ENCODE measurements around the gene ITSN1.

The ITSN1 gene

GRCh38 chr21:33898586-33898985 lies 256.3 kb downstream of the ITSN1 start:
- ATAC-seq = no peak
- TF ChIP-seq CSRNP3 (CRISPR knock-in tag; IDR thresholded peaks at IDR 0.05) (no peak), ZNF8 (CRISPR knock-in tag; IDR thresholded peaks at IDR 0.05) (no peak), PPARA (CRISPR knock-in tag; IDR thresholded peaks at IDR 0.05; ENCODE audit: borderline replicate concordance) (no peak), ZC3H10 (CRISPR knock-in tag; IDR thresholded peaks at IDR 0.05) (no peak), ISL1 (CRISPR knock-in tag; IDR thresholded peaks at IDR 0.05) (no peak), OSR1 (CRISPR knock-in tag; IDR thresholded peaks at IDR 0.05) (no peak), ZFP3 (CRISPR knock-in tag; IDR thresholded peaks at IDR 0.05) (no peak), ZFP30 (CRISPR knock-in tag; IDR thresholded peaks at IDR 0.05) (no peak), SNAI2 (CRISPR knock-in tag; IDR thresholded peaks at IDR 0.05) (no peak), GLIS3 (CRISPR knock-in tag; IDR thresholded peaks at IDR 0.05) (no peak), TCF4 (CRISPR knock-in tag; IDR thresholded peaks at IDR 0.05; ENCODE audit: borderline replicate concordance) (no peak), ESRRG (CRISPR knock-in tag; IDR thresholded peaks at IDR 0.05) (no peak), RARB (CRISPR knock-in tag; IDR thresholded peaks at IDR 0.05) (no peak), ZNF565 (CRISPR knock-in tag; conservative IDR thresholded peaks at IDR 0.05; ENCODE audit: low read depth) (no peak), ARNTL (CRISPR knock-in tag; IDR thresholded peaks at IDR 0.05; ENCODE audit: borderline replicate concordance, low read depth) (no peak), ZNF70 (CRISPR knock-in tag; IDR thresholded peaks at IDR 0.05) (no peak)
- TF ChIP-seq, protein P1, sequence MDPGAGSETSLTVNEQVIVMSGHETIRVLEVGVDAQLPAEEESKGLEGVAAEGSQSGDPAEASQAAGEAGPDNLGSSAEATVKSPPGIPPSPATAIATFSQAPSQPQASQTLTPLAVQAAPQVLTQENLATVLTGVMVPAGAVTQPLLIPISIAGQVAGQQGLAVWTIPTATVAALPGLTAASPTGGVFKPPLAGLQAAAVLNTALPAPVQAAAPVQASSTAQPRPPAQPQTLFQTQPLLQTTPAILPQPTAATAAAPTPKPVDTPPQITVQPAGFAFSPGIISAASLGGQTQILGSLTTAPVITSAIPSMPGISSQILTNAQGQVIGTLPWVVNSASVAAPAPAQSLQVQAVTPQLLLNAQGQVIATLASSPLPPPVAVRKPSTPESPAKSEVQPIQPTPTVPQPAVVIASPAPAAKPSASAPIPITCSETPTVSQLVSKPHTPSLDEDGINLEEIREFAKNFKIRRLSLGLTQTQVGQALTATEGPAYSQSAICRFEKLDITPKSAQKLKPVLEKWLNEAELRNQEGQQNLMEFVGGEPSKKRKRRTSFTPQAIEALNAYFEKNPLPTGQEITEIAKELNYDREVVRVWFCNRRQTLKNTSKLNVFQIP (CRISPR knock-in tag; IDR thresholded peaks at IDR 0.05; ENCODE audit: borderline replicate concordance, low read depth) = no peak
- TF ChIP-seq, protein P2, sequence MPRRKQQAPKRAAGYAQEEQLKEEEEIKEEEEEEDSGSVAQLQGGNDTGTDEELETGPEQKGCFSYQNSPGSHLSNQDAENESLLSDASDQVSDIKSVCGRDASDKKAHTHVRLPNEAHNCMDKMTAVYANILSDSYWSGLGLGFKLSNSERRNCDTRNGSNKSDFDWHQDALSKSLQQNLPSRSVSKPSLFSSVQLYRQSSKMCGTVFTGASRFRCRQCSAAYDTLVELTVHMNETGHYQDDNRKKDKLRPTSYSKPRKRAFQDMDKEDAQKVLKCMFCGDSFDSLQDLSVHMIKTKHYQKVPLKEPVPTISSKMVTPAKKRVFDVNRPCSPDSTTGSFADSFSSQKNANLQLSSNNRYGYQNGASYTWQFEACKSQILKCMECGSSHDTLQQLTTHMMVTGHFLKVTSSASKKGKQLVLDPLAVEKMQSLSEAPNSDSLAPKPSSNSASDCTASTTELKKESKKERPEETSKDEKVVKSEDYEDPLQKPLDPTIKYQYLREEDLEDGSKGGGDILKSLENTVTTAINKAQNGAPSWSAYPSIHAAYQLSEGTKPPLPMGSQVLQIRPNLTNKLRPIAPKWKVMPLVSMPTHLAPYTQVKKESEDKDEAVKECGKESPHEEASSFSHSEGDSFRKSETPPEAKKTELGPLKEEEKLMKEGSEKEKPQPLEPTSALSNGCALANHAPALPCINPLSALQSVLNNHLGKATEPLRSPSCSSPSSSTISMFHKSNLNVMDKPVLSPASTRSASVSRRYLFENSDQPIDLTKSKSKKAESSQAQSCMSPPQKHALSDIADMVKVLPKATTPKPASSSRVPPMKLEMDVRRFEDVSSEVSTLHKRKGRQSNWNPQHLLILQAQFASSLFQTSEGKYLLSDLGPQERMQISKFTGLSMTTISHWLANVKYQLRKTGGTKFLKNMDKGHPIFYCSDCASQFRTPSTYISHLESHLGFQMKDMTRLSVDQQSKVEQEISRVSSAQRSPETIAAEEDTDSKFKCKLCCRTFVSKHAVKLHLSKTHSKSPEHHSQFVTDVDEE (CRISPR knock-in tag; IDR thresholded peaks at IDR 0.05) = no peak
- TF ChIP-seq, protein P3, sequence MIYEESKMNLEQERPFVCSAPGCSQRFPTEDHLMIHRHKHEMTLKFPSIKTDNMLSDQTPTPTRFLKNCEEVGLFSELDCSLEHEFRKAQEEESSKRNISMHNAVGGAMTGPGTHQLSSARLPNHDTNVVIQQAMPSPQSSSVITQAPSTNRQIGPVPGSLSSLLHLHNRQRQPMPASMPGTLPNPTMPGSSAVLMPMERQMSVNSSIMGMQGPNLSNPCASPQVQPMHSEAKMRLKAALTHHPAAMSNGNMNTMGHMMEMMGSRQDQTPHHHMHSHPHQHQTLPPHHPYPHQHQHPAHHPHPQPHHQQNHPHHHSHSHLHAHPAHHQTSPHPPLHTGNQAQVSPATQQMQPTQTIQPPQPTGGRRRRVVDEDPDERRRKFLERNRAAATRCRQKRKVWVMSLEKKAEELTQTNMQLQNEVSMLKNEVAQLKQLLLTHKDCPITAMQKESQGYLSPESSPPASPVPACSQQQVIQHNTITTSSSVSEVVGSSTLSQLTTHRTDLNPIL (CRISPR knock-in tag; IDR thresholded peaks at IDR 0.05; ENCODE audit: low read depth) = no peak
- TF ChIP-seq, protein P4, sequence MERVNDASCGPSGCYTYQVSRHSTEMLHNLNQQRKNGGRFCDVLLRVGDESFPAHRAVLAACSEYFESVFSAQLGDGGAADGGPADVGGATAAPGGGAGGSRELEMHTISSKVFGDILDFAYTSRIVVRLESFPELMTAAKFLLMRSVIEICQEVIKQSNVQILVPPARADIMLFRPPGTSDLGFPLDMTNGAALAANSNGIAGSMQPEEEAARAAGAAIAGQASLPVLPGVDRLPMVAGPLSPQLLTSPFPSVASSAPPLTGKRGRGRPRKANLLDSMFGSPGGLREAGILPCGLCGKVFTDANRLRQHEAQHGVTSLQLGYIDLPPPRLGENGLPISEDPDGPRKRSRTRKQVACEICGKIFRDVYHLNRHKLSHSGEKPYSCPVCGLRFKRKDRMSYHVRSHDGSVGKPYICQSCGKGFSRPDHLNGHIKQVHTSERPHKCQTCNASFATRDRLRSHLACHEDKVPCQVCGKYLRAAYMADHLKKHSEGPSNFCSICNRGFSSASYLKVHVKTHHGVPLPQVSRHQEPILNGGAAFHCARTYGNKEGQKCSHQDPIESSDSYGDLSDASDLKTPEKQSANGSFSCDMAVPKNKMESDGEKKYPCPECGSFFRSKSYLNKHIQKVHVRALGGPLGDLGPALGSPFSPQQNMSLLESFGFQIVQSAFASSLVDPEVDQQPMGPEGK (CRISPR knock-in tag; IDR thresholded peaks at IDR 0.05; ENCODE audit: borderline replicate concordance) = no peak

- peak; percentile 17; the same call in 2 of the 3 replicates for ATAC-seq
- TF ChIP-seq ZFP3 (CRISPR knock-in tag; IDR thresholded peaks at IDR 0.05) = no peak
- TF ChIP-seq ZNF8 (CRISPR knock-in tag; IDR thresholded peaks at IDR 0.05) = no peak
- no peak for TF ChIP-seq ZC3H10 (CRISPR knock-in tag; IDR thresholded peaks at IDR 0.05)
- TF ChIP-seq ARNTL (CRISPR knock-in tag; IDR thresholded peaks at IDR 0.05; ENCODE audit: borderline replicate concordance, low read depth) = no peak
These were observed 256.9 kb downstream of the ITSN1 start for GRCh38 chr21:33899199-33899598.

DNA sequence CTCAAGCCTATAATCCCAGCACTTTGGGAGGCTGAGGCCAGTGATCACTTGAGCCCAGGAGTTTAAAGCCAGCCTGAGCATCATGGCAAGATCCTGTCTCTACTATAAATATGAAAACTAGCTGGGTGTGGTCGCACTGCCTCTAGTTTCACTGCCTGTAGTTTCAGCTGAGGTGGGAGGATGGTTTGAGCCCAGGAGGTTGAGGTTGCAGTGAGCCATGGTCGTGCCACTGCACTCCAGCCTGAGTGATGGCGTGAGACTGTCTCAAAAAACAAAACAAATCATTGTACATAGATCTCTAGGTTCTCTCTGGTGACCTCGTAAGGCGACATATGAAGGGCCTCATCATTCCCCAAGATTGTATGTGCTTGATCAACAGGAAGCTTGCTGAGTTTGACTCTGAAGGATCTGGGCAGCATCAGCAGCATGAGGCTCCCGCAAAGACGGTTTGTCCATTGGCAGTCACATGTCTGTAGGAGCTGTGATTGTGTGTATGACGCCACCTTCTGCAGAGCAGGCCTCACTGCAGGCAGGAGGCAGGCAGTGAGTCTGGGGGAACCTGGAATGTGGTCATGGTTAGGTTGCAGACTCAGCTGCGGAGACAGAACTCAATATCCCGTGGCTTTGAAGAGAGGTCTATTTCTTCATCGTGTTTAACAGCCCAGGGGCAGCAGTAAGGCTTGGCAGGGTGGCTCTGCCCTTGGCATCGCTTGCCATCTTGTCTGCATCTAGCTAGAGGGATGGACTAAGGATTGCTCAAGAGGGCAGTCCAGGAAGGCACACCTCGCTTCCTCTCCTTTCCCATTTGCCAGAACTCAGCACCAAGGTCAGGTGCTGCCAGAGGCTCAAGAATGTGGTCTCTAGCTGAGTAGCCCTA lies 259.3 kb downstream of the ITSN1 start:
- TF ChIP-seq ZFP3 (CRISPR knock-in tag; IDR thresholded peaks at IDR 0.05) (no peak), CSRNP3 (CRISPR knock-in tag; IDR thresholded peaks at IDR 0.05) (no peak), SNAI2 (CRISPR knock-in tag; IDR thresholded peaks at IDR 0.05) (no peak)
- ATAC-seq = peak; percentile 85
